ENCODE results near the gene STXBP1. TPM values are rescaled to one million over a fixed set of nuclear protein-coding genes. Genes with fewer than 3 reads are reported as not detected.

Gene STXBP1
- total and polyA plus RNA-seq, 2 of the 13 experiments (the other 11 are each of a cell fraction or from before 2014, with no cell fraction given) = 2.9 TPM

DNA sequence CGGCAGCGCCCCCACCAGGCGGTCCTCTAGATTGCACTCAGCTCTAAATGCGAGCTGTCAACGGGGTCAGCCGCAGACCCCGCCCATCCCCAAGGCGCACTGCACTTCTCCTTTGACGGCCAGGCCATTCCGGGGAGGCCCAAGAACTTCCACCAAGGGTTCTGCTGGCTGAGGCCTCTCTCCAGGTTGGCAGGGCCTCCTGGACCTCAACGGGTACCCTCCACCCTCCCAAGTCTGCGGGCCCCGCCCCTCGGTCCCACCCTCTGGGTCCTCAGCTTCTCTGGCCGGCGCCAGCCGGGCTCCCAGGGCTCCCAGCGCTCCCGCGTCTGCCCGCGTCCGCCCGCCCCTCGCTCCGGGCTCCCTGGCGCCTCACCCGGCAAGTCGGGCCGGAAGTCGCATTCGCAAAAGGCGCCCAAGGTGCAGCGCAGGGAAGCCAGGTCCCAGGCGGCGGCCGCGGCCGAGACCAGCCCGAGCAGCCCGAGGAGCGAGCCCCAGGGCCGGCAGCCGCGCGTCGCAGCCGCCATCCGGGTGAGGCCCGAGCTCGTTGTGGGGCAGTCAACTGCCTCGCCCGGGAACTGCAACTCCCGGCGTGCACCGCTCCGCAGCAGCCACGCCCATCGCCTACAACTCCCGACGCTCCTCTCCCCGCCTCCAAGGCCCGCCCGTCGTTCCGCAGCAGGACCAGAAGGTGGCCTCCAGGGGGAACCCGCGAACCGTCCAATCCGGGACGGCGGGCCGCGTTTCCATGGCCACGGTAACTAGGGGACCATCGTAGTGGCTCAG, 122.9 kb downstream of the STXBP1 start, which contains the start of gene TOR2A (continued):
- TF ChIP-seq ZHX2 (IDR thresholded peaks at IDR 0.05; ENCODE audit: low read depth) (peak; percentile 66), ZHX2 (CRISPR knock-in tag; IDR thresholded peaks at IDR 0.05; ENCODE audit: borderline replicate concordance) (no peak), DNMT3B (CRISPR knock-in tag; conservative IDR thresholded peaks at IDR 0.05) (no peak)

GRCh38 chr9:127735530-127736185, 123.6 kb downstream of the STXBP1 start:
- ChIA-PET CTCF (ENCODE audit: low intra/inter-chr PET ratio, low total read pairs) (interaction anchor here (1.2 to 3.9 kb wide), 4 partner anchors 49 to 185 kb away, joined by 3 to 33 read pairs (median 8); partner anchors contain the start of gene CDK9), POLR2A (interaction anchor here (1.3 to 1.5 kb wide), 7 partner anchors 20 to 285 kb away, joined by 5 to 11 read pairs (median 7); partner anchors contain the start of genes CDK9, LRSAM1, PTRH1 and RPL12)
- Histone ChIP-seq H3K9ac (ENCODE audit: insufficient read depth, low read depth, low read length) (no peak overlapping the region), H3K4me3 (replicated peaks in 1 of 3; ENCODE audit: insufficient read depth in 1 of 3, low read depth in 2 of 3, low read length in 3 of 3) (no peak overlapping the region), H2AFZ (ENCODE audit: low read length) (no peak overlapping the region), H3K4me1 (ENCODE audit: insufficient read depth, low read length) (peaks cover 29% of the 10 kb centered on the region), H3K27me3 (ENCODE audit: control insufficient read depth in 1 of 2, insufficient read depth in 2 of 2, low read length in 2 of 2) (peaks cover 4 to 24% of the 10 kb centered on the region in 2 experiments; a peak in 4 of 5 replicates), H3K36me3 (replicated peaks in 1 of 2; ENCODE audit: control insufficient read depth in 1 of 2, insufficient read depth in 2 of 2, low read length in 2 of 2) (no peaks in the 10 kb centered on the region), H3K9me3 (ENCODE audit: low read length) (no peaks in the 10 kb centered on the region), H3K27ac (ENCODE audit: extremely low read length, insufficient read depth, low read length) (peak overlapping the region; percentile 19), H4K20me1 (ENCODE audit: insufficient read depth, low read length) (no peaks in the 10 kb centered on the region), H3K79me2 (ENCODE audit: insufficient read depth, low read length) (no peaks in the 10 kb centered on the region), H3K4me2 (ENCODE audit: low read depth, low read length) (no peak overlapping the region)
- 2% methylated on average over 9 of the region's 15 CpGs for WGBS (ENCODE audit: low lambda C conversion rate)
- in situ Hi-C loops (cut with HindIII; ENCODE audit: extremely low pct_ligation_motif_present, low pct_unique_long_range_greater_than_20kb) = loop anchor here (5.0 to 10.0 kb wide), 2 partner anchors 47 to 231 kb away; no protein-coding TSS in a partner anchor
- FAIRE-seq (no peak), ATAC-seq (no peak), DNase-seq (ENCODE audit: low spot score) (no peak)
- BruUV-seq (replicated peaks) = no TSS peak
- intact Hi-C loops (cut with micrococcal nuclease; ENCODE audit: unreplicated experiment) = loop anchor here (1.0 to 2.0 kb wide), 2 partner anchors 67 to 184 kb away; partner anchors contain the start of gene FPGS
- TF ChIP-seq DNMT1 (CRISPR knock-in tag; IDR thresholded peaks at IDR 0.05) (0 out of 2 replicates have a peak, but pooled peaks have one; percentile 3), FOXK2 (IDR thresholded peaks at IDR 0.05) (peak; percentile 49; the same call in 1 of the 2 replicates), ZNF501 (CRISPR knock-in tag; IDR thresholded peaks at IDR 0.05) (peak; percentile 10; the same call in 1 of the 2 replicates), CREB1 (IDR thresholded peaks at IDR 0.05) (no peak), CREB1 (CRISPR knock-in tag; IDR thresholded peaks at IDR 0.05) (peak; percentile 31; the same call in 1 of the 2 replicates), EP300 (IDR thresholded peaks at IDR 0.05; ENCODE audit: low read depth in 2 of 2, low read length in 2 of 2) (no peak), EP300 (CRISPR knock-in tag; IDR thresholded peaks at IDR 0.05; ENCODE audit: borderline replicate concordance) (no peak)

Data from HepG2 (cell line).